Measurements from ENCODE around the gene PERP. TPM values are rescaled to one million over a fixed set of nuclear protein-coding genes. Genes with fewer than 3 reads are reported as not detected.

Gene PERP
- total and polyA plus RNA-seq, 2 of the 8 experiments (the other 6 are each of a cell fraction or from before 2014, with no cell fraction given) = 21.0 to 26.7 TPM

DNA sequence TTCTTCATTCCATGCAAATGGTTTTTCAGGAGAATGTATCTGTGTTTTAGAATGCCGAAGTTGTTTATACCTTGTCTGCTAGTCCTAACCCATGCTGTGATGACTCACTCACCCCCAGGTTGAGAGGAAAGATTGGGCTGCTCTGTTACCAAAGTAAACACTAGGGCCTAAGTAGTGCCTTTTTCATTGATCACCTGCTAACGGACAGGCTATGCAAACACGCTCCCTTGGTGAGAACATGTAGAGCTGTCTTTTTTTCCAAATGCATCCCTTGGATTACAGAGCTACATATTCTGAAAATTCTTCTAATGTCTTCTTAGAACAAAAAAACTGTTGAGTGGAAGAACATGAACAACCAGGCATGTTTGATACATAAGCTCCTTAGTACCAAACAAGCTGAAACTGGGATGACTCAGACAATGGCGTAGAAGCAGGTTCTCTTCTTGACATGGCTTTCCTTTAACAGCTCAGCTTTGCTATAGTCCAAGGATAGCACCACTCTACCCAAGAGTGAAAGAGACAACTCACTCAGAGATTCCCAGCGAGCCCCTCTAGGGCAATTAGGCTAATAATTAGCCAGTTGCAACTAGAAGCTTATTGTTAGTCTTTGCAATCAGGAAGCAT lies 20.5 kb downstream of the PERP start (continued):
- TF ChIP-seq CHD7 (IDR thresholded peaks at IDR 0.05; ENCODE audit: insufficient replicate concordance, low read length) (peak; percentile 74), GTF2F1 (IDR thresholded peaks at IDR 0.05; ENCODE audit: borderline replicate concordance, low read depth, low read length) (no peak), SP4 (IDR thresholded peaks at IDR 0.05; ENCODE audit: low read length) (no peak), CBX8 (IDR thresholded peaks at IDR 0.05; ENCODE audit: borderline replicate concordance, low read depth, low read length) (no peak), POLR2AphosphoS5 (IDR thresholded peaks at IDR 0.05; ENCODE audit: low read depth, low read length) (no peak), NRF1 (IDR thresholded peaks at IDR 0.05; ENCODE audit: low read depth, low read length) (no peak), BRCA1 (IDR thresholded peaks at IDR 0.05; ENCODE audit: low read depth, low read length) (no peak), JUND (IDR thresholded peaks at IDR 0.05; ENCODE audit: low read length) (peak; percentile 99), CHD1 (IDR thresholded peaks at IDR 0.05; ENCODE audit: low read depth, low read length) (no peak), KDM1A (IDR thresholded peaks at IDR 0.05; ENCODE audit: borderline replicate concordance, low read length) (no peak), RBBP5 (IDR thresholded peaks at IDR 0.05; ENCODE audit: borderline replicate concordance, low read depth, low read length) (no peak), SP1 (IDR thresholded peaks at IDR 0.05; ENCODE audit: low read depth, low read length) (peak; percentile 66; the same call in 1 of the 2 replicates)
